HuH-7.5 (cell line): ENCODE data around the gene MORN1.

ENCODE experiments used
- DNase-seq: peaks from one replicate; pipeline ENCODE4 v3.0.0; 2011; ENCODE audit warnings: low spot score

Gene MORN1

DNA sequence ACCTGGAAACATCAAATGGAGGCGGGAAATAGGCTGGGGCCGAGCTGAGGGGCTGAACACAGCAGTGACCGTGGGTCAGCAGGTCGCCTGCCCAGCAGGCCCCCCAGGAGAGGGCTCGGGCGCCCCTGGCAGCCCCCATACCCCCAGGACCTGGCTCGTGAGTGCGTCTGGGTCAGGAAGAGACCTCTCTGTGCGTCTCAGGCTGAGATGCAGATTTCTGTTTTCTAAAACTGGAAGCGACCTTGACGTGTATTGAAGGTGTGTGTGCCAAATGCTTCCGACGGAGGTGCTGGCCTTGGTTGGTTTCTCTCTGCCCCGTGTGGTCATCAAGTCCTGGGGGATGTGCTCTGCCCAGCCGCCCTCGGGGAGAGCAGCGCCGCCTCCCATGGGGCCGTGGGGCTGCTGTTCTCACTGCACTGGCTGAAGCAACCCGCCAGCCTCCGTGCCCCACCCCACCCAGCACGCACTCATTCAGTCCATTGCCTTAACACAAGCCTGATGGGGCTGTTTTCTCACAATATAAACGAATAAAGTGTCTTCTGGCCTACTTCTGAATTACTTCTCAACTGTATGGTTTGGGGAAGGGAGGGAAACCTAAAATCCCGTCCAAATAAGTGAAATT is 13.6 kb upstream of the MORN1 start:
- DNase-seq: no peak

DNA sequence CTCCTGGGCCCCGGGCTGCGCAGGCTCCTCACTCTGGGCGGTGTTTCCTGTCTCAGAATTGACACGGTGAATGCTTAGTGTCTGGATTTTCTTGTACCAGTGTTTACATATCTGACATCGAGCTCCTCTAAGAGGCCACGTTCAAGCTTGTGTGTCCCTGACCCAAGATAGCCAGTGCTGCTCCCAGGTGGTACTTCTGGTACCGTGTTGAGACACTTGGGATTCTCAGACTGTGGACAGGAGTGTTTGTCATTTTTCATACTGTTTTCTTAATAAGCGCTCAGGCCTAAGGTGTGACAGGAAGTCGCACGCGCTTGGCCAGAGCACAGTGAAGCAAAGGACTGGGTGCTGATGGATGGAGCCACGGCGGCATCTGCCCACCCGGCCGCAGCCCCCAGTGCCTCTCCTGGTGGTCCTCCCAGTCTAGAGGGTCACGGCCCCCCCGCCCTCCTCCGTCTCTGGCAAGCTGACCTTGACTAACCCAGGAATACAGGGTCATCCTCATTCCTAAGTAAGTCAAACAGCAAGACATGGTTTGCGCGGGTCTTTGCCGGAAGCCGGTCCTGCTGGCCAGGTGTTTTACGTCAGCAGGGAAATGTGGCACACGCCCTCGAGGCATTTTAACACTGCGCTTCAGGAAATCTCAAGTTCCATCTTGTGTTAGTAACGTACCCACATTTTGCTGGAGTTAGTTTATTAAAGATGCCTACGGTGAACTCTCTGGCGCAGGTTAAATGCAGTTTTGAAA is 13.0 kb upstream of the MORN1 start:
- no peak for DNase-seq

DNA sequence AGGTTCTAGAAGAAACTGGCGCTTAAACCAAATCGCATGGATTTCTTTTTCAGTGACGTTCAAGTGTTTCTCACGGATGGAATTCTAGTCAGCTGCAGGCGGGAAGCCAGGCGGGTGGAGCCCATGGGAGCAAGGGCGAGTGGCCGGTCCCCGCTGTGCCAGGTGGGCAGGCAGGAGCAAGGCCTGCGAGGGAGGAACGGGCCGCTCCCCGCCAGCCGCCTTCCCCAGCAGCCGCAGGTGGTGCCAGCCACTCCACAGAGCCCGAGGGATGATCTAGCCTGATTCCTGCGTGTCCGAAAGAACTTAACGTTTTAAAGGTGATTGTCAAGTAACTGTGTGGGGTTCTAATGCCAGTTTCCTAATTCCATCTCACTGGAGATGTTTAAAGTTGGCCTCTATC is 11.9 kb upstream of the MORN1 start:
- DNase-seq: no peak

DNA sequence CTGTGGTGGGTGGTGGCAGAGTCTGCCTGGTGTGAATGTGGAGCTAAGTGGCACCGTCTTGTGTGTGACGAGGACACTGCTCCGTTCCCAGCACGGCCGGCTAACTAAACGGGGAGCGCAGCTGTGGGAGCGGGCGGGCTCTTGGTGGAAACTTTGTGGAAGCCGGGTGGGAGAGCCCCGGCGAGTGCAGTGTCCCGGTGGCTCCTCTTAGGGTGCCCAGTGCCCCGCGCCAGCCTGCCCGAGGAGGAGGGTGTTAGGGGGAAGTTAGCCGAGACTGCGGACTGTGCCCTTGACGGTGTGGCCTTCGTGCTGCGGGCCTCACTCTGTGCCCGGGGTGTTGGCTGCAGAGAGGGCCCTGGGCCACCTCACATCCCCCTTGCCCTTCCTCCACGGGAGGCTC is 11.1 kb upstream of the MORN1 start:
- DNase-seq: no peak

DNA sequence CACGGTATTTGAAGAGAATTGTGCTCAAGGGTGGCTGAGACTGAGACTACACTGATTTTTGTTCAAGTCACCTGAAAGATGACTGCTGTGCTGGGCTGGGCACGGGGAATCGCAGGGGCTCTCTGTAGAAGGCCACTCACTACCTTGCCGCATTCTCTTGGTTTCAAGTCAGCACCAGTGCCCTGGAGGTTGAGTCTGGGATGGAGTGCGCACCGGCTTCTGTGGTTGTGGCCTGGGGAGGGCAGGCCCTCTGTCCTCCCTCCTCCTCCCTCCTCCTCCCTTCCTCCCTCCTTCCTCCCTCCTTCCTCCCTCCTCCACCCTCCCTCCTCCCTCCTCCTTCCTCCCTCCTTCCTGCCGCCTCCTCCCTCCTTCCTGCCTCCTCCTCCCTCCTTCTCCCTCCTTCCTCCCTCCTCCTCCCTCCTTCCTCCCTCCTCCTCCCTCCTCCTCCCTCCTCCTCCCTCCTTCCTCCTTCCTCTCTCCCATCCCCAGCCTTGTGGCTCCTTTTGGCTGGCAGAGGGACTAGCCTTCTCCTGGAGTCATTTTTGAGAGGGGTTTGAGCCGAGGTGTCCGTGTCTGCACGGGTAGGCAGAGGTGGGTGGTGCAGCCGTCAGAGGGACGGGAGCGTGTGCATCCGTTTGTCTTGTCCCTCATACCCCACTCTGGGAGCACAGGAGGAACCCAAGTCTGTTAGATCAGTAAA is 9.7 kb upstream of the MORN1 start:
- DNase-seq: no peak

DNA sequence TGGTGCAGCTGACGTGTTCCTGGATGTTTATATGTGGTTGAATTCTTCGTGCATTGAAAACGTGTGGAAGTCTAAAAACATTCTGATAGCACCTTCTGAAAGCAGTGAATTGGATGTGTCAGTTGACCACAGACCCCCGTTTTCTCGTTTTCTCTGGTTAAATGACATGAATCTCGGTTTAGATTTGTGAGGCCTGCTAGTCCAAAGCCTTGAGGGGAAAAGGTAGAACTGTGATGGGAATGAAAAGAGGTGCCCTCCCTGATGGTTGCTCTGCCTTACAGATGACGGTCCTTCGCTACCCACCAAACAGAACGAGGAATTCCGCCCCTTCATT is 9.2 kb upstream of the MORN1 start:
- DNase-seq: no peak

DNA sequence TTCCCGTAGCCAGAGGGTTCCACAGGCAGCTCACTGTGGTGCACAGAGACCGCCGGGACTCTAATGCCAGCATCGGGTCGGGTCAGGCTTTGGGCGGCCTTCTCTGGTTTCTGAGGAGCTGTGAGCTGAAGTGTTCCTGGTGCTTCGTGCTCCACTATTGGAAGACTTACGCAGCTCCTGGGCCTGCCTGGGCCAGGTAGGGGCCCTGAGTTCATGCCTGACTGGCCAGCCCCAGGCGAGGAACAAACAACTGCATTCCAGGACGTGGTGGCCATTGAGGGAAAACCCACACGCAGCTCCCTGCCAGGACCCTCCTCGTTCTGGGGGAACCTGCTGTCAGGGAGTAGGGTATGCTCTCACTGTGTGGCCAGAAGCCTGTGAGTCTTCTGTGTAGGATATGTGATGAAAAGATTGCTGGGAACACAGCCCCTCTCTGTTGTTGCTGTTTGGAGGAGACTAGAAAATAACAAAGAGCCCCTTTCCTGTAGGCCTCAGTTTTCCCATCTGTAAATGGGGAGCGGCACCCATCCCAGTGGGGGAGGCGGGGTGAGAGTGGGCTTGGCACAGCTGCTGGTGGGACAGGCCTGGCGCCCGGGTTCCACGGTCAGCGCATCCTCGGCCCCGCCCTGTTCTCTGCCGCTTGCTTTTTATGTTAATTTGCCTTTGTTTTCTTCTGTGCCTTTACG is 8.7 kb upstream of the MORN1 start:
- DNase-seq: no peak

DNA sequence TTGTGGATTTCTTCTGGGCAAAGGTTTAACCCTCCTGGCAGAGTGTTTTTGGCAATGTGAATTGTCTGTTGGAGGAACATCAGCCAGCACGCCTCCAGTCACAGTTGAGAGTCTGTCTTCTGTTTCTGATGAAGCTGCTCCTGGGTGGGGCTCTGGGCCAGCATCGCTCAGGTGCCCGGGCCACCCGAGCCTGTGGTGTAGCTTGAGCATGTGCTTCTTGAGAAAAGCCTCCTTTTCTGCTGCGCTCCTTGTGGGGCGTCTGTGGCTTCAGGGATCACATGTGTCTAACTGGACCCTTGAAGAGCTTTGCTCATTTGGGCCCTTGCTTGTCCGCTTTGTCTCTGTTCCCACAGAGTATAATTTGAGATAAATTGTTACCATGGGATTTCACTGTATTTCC is 7.5 kb upstream of the MORN1 start:
- DNase-seq: no peak

DNA sequence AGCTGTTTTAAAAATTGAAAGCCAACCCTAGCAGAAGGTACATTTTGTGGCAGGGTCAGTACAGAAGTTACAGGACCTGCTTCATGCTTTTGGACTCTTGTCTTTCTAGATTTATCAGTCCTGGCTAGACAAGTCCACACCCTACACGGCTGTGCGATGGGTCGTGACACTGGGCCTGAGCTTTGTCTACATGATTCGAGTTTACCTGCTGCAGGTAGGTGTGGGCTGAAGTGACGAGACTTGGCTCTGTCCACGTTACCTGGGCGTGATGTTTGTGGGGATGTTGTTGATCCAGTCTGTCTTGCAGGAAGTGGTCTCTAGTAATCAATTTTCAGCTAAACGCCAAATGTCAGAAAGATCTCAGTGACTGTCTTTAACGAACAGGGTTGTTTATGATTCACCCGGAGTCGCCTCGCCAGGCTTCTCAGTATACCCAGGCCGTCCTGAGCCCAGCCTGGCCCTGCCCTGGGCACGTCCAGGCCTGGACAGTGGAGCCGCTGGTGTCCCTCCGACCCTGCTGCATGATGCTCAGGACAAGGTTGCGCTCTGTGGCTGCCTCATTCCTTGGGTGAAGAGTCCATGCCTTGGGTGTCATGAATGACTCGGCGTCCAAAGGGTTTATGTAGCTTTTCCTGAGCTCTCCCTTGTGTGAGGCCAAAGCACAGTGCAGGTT is 5.8 kb upstream of the MORN1 start:
- no peak for DNase-seq

DNA sequence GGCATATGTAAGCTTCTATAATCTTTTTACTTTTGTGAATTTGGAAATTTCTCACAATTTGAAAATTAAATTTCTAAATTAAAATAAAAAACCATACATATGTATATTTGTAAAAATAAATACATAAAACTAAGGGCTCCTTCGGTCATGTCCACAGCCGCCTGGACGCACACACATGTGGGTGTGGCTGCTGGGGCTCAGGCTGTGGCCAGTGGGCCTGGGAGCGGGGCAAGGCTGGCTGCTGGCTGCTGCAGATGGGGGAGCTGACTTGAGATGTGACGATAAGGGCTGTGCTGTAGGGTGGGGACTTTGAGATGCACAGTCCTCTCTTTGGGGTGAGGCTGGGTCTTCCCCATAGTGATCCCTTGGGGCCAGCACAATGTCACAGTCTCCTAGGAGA is 5.1 kb upstream of the MORN1 start:
- DNase-seq: no peak

DNA sequence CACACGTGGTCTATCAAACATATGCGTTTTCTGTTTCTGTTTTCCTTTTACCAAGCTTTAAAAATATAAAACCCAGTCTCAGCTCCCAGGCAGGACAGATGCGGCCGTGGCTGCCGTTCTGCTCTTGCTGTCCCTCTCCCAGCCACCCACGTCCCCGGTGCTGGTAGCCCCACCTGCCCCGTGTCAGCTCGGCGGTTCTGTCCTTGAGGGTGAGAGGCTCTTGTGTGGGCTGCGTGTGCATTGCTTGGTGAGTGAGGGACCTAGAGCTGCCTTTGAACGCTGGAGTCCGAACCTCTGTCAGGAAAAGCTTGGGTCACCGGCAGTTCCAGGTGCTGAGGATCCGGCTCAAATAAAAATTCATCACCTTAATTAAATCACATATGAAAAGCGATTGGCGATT is 4.7 kb upstream of the MORN1 start:
- DNase-seq: no peak

DNA sequence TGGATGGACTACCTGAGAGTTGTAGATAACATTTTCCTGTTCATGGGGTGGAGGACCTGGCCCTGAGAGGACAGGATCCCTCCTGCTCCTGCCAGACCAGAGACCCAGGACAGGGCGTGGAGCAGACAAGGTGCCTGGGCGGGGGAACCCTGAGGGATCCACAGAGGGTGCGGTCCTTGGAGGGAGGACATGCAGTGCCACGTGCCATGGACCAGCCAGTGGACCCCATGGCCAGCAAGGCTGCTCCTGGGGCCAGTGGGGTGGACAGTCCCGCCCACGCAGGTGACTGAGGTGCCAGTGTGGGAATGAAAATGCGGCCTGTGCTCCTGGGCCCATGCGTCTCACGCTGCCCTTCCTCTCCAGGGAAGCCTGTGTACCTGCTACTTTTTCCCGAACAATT is 3.9 kb upstream of the MORN1 start:
- no peak for DNase-seq

DNA sequence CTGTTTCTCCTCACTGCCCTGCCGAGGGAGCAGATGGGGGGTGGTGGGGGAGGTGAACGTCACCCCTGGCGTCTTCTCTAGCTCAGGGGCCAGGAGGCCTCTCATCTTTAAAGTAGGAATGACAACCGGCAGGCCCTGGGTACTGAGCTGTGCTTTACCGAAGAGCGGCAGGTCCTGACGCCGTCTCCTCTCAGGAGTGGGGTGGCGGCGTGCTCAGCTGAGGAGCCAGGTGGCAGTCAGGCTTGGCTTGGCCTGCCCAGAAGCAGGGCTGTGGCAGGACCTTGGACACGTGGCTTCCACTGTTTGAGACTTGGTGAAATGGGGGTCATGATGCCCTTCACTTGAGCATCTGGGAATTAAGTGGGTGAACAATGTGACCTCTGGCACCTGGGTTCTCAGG is 3.4 kb upstream of the MORN1 start:
- no peak for DNase-seq

DNA sequence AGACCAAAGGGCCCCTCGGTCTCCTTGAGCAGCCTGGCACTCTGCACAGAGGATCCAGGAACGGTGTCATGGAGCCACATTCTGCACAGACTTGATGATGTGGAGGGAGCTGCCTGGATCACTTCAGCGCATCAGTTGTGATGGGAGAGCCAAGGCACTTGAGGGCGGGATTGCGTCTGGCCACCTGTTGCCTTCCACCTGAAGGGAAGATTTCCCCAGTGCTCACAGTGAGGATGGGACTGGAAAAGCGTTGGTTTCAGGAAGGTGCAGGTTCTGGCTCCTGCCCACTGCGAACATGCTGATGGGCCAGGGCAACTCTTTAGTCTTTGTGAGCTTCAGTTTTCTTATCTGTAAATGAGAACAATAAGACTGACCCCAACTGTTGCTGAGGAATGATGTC is 2.9 kb upstream of the MORN1 start:
- no peak for DNase-seq

DNA sequence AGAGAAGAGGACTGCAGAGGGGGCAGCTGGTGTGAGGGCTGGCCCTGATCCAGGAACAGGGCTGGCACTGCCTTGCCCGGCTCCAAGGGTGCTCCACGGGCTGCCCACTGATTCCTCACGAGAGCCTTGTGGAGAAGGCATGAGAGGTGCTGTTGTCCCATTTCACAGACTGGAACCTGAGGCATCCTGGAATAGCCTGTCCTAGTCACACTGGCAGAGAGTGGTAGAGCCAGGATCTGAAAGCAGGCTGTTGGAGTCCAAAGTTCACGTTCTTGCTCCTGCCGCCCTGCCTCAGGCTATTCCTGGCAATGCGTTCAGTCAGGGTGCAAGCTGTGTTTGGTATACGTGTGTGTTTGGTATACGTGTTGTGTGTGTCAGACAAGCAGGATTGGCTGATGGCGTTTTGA is 2.1 kb upstream of the MORN1 start:
- DNase-seq: peak; percentile 44

DNA sequence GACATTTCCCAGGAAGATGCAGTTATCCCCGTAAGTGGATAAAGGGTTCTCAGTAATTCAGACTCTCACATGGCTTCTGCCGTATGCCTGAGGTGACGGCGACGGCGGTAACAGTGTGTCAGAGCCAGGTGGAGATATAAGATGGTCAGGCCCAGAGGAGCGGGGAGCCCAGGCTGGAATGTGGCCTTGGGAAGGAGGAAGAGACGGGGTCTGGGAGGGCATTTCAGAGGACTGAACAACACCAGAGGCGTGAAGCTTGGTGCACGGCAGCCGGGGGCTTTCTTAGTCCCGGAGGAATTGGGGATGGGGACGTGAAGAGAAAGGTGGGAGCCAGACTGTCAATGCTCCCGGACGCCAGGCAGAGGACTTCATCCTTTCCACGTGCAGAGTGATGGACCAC is 1.3 kb upstream of the MORN1 start:
- DNase-seq: no peak

DNA sequence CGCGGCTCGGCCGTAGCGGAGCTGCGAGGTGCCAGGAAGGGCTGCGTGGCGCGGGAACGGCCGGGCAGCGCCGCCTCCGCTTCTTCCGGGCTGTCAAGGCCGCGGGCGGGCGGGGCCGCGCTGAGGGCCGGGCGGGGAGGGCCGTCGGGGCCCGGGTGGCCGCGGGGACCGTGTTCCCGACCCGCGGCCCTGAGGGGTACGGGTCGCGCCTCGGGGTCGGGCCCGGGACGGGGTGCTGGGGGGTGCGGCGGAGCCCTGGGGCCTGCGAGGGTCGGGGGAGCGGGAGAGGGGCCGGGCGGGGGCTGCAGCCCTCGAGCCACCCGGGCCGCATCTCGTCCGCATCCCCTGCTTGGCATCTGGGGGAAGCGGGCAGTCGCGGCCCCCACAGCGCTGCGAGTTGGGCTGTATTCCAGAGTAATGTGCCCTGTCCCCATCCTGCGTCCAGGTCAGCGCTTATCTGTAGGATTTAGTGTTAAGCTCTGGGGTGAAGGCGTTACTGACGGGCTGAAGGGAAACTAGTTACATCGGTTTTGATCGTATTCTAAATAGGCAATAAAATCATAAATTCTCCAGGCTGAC is 666 bp upstream of the MORN1 start:
- DNase-seq: no peak

DNA sequence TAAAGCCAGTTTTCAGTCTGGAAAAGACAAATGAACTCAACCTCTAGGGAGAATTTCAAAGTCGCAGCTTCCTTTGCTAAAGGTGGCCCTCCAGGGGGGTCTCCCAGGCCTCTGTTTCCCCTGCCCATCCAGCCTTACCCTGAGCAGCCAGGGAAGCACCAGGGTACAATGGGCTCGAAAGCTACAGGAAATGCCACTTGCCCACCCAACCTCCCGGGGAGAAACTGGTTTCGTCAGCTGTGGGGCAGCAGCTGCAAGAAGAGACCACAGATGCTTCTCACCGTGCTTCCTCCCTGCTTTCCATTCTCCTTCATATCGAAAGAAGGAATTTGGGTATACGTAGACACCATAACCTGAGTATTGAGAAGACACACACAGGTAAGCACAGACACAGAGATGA is 1.7 kb downstream of the MORN1 start:
- no peak for DNase-seq

DNA sequence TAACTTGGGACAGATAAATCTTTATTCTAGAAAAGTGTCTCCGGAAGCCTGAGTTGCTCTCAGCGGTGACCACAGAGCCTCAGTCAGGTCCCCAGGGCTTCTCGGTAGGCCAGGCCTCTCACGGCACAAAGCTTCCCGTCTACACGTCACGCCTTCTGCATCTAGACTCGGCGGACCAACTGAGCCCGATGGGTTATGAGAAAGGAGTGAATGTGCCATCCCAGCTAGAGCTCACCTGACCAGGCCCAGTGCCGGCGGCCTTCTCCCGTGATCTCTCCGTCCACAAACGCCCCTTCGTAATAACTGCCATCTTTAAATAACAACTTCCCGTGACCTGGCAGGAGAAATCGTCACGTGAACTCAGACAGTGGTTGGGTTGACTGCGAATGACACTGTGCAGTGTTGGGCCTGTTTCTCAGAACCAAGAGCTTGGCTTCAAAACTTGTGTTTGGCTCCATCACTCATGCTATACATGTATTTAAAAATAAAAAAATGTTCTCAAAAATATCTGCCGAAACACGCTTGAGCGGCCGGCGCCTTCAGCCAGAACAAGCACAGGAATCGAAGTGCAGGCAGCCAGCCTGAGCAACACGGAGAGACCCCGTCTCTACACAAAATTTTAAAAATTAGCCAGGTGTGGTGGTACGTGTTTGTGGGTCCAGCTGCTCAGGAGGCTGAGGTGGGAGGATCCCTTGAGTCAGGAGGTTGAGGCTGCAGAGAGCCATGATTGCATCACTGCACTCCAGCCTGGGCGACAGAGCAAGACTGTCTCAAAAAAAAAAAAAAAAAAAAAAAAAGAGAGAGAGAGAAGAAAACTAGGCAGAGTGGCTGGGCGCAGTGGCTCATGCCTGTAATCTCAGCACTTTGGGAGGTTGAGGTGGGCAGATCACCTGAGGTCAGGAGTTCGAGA is 3.1 kb downstream of the MORN1 start:
- DNase-seq: no peak

DNA sequence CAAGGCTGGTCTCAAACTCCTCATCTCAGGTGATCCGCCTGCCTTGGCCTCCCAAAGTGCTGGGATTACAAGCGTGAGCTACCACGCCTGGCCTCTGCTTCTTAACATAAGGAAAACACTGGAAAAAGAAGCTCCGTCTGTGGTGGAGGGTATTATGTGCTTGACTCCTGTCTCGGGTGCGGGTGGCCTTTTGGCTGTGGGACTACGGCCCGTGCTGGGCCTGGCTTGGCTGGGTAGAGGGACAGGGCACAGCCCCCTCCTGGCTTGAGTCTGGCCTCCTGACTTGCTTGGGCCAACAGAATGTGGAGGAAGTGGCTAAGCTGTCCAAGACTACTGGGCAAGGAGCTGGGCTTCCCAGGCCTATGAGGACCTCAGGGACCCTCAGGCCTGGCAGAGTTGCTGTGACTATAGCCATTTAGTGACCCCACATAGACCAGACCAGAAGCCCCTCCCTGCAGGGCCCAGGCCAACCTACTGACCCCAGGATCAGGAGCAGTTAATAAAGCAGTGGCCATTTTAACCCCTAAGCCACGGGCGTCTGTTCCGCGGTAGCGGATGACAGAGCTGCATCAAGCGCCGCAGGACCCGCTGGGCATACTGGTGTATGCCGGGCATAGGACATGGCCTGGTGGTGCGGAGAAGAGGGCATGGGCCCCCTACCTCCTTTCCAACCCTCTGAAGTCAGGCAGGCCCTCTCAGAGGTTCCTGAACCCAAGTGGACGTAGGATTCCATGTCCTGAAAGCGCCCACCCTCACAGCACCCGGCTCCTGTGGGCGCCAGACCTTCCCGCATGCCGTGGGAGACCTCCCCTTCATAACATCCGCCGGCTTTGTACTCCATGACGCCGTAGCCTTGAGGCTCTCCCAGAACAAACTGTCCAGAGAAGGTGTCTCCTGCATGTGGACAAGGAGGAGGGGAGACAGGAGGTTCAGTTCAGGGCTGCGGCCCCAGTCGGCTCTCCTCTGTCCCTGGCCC is 4.4 kb downstream of the MORN1 start:
- DNase-seq: no peak
